HFF-Myc (cell line): ENCODE results near the gene LRRC66.

Experiments
- DNase-seq: peaks from one replicate; pipeline ENCODE4 v3.0.0-alpha.2; 2011; ENCODE audit warnings: low read depth; ENCODE audit errors: extremely low read depth
- H3K4me3 ChIP-seq: replicated peaks from 2 replicates; pipeline ENCODE4 v1.5.1; 2011; ENCODE audit warnings: low read depth, mild to moderate bottlenecking, control low read depth, low read length
- CTCF ChIP-seq: IDR thresholded peaks from 2 replicates; pipeline ENCODE4 v1.5.1; 2012; ENCODE audit warnings: mild to moderate bottlenecking, low read depth, low read length, control low read depth; ENCODE audit errors: missing control alignments

The LRRC66 gene

GRCh38 chr4:51960486-51960885, 59.7 kb downstream of the LRRC66 start:
- no peak for TF ChIP-seq CTCF
- DNase-seq, result no peak
- no peak overlapping the region for H3K4me3 ChIP-seq

- no peak overlapping the region for H3K4me3 ChIP-seq
- TF ChIP-seq CTCF, result no peak
- DNase-seq, result no peak
Measured at GRCh38 chr4:51958199-51958968, 61.8 kb downstream of the LRRC66 start.
